ENCODE measurements around the gene ALDH18A1. TPM values are rescaled to one million over a fixed set of nuclear protein-coding genes. Genes with fewer than 3 reads are reported as not detected.

The ALDH18A1 gene
- total RNA-seq, 1 donor from 2014 or later: 121 TPM

GRCh38 chr10:95604630-95605029 is 51.9 kb downstream of the ALDH18A1 start:
- DNase-seq (ENCODE audit: low read depth): no peak
- Histone ChIP-seq H3K36me3 (ENCODE audit: insufficient read depth, low read length) (peaks cover 27% of the 10 kb centered on the region), H3K79me2 (ENCODE audit: insufficient read depth, low read length) (no peaks in the 10 kb centered on the region), H2AFZ (ENCODE audit: low read depth, low read length) (no peak overlapping the region), H3K27me3 (ENCODE audit: insufficient read depth, low read length) (no peaks in the 10 kb centered on the region), H4K20me1 (ENCODE audit: insufficient read depth, low read length) (peaks cover 23% of the 10 kb centered on the region), H3K4me3 (ENCODE audit: insufficient read depth, low read depth, low read length) (no peak overlapping the region), H3K9me3 (ENCODE audit: insufficient read depth, low read depth, low read length) (no peaks in the 10 kb centered on the region), H3K27ac (ENCODE audit: low read depth, low read length) (no peak overlapping the region), H3K4me2 (ENCODE audit: low read length) (no peak overlapping the region), H3K4me1 (ENCODE audit: insufficient read depth, low read length) (no peaks in the 10 kb centered on the region), H3K9ac (ENCODE audit: low read length) (no peak overlapping the region)
- Mint-ChIP-seq H3K27ac (ENCODE audit: unreplicated experiment) (peak overlapping the region; percentile 16), H3K36me3 (ENCODE audit: low read depth, unreplicated experiment) (peaks cover 26% of the 10 kb centered on the region), H3K27me3 (ENCODE audit: low read depth, unreplicated experiment) (no peaks in the 10 kb centered on the region), H3K4me1 (ENCODE audit: low read depth, unreplicated experiment) (peaks cover 8% of the 10 kb centered on the region), H3K9me3 (ENCODE audit: unreplicated experiment) (no peaks in the 10 kb centered on the region), H3K4me3 (ENCODE audit: unreplicated experiment) (no peak overlapping the region)
- no peak for FAIRE-seq
- TF ChIP-seq, protein P1, sequence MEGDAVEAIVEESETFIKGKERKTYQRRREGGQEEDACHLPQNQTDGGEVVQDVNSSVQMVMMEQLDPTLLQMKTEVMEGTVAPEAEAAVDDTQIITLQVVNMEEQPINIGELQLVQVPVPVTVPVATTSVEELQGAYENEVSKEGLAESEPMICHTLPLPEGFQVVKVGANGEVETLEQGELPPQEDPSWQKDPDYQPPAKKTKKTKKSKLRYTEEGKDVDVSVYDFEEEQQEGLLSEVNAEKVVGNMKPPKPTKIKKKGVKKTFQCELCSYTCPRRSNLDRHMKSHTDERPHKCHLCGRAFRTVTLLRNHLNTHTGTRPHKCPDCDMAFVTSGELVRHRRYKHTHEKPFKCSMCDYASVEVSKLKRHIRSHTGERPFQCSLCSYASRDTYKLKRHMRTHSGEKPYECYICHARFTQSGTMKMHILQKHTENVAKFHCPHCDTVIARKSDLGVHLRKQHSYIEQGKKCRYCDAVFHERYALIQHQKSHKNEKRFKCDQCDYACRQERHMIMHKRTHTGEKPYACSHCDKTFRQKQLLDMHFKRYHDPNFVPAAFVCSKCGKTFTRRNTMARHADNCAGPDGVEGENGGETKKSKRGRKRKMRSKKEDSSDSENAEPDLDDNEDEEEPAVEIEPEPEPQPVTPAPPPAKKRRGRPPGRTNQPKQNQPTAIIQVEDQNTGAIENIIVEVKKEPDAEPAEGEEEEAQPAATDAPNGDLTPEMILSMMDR (IDR thresholded peaks at IDR 0.05; ENCODE audit: insufficient read depth, low read depth, low read length): no peak
- no peak for TF ChIP-seq EZH2 (IDR thresholded peaks at IDR 0.05; ENCODE audit: insufficient read depth, low read length)

DNA sequence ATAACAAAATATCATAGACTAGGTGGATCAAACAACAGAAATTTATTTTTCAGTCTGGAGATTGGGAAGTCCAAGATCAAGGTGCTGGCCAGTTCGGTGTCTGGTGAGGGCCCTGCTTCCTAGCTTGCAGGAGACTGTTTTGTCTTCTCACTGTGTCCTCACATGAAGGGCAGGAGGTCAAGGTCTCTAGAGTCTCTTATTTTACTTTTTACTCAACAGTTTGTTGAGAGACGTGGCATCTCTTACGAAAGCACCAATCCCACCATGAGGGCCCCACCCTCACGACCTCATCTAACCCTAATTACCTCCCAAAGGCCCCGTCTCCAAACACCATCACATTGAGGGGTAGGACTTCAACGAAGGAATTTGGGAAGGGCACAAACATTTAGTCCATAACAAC is 54.1 kb downstream of the ALDH18A1 start:
- Mint-ChIP-seq H3K27me3 (ENCODE audit: low read depth, unreplicated experiment) (no peaks in the 10 kb centered on the region), H3K4me1 (ENCODE audit: low read depth, unreplicated experiment) (peaks cover 8% of the 10 kb centered on the region), H3K27ac (ENCODE audit: unreplicated experiment) (no peak overlapping the region), H3K36me3 (ENCODE audit: low read depth, unreplicated experiment) (peaks cover 15% of the 10 kb centered on the region), H3K9me3 (ENCODE audit: unreplicated experiment) (no peaks in the 10 kb centered on the region), H3K4me3 (ENCODE audit: unreplicated experiment) (no peak overlapping the region)
- peaks cover 11% of the 10 kb centered on the region for H3K36me3 ChIP-seq (ENCODE audit: insufficient read depth, low read length)
- H3K9ac ChIP-seq (ENCODE audit: low read length): no peak overlapping the region
- H3K79me2 ChIP-seq (ENCODE audit: insufficient read depth, low read length): no peaks in the 10 kb centered on the region
- H3K9me3 ChIP-seq (ENCODE audit: insufficient read depth, low read depth, low read length): no peaks in the 10 kb centered on the region
- no peak overlapping the region for H3K4me3 ChIP-seq (ENCODE audit: insufficient read depth, low read depth, low read length)
- H3K4me2 ChIP-seq (ENCODE audit: low read length): no peak overlapping the region
- no peak overlapping the region for H3K27ac ChIP-seq (ENCODE audit: low read depth, low read length)
- H3K27me3 ChIP-seq (ENCODE audit: insufficient read depth, low read length): no peaks in the 10 kb centered on the region
- FAIRE-seq (no peak), DNase-seq (ENCODE audit: low read depth) (no peak)
- peaks cover 17% of the 10 kb centered on the region for H4K20me1 ChIP-seq (ENCODE audit: insufficient read depth, low read length)
- no peak overlapping the region for H2AFZ ChIP-seq (ENCODE audit: low read depth, low read length)
- TF ChIP-seq, protein P1 (IDR thresholded peaks at IDR 0.05; ENCODE audit: insufficient read depth, low read depth, low read length): no peak
- TF ChIP-seq EZH2 (IDR thresholded peaks at IDR 0.05; ENCODE audit: insufficient read depth, low read length): no peak
- no peaks in the 10 kb centered on the region for H3K4me1 ChIP-seq (ENCODE audit: insufficient read depth, low read length)

- Histone ChIP-seq H3K9me3 (ENCODE audit: insufficient read depth, low read depth, low read length) (no peaks in the 10 kb centered on the region), H3K27me3 (ENCODE audit: insufficient read depth, low read length) (peaks cover 2% of the 10 kb centered on the region), H3K9ac (ENCODE audit: low read length) (no peak overlapping the region), H3K79me2 (ENCODE audit: insufficient read depth, low read length) (no peaks in the 10 kb centered on the region), H4K20me1 (ENCODE audit: insufficient read depth, low read length) (peaks cover 7% of the 10 kb centered on the region), H3K4me3 (ENCODE audit: insufficient read depth, low read depth, low read length) (no peak overlapping the region), H2AFZ (ENCODE audit: low read depth, low read length) (no peak overlapping the region), H3K4me1 (ENCODE audit: insufficient read depth, low read length) (no peaks in the 10 kb centered on the region), H3K36me3 (ENCODE audit: insufficient read depth, low read length) (peaks cover 10% of the 10 kb centered on the region), H3K27ac (ENCODE audit: low read depth, low read length) (no peak overlapping the region), H3K4me2 (ENCODE audit: low read length) (no peak overlapping the region)
- no peak overlapping the region for H3K4me3 Mint-ChIP-seq (ENCODE audit: unreplicated experiment)
- no peak overlapping the region for H3K27ac Mint-ChIP-seq (ENCODE audit: unreplicated experiment)
- TF ChIP-seq EZH2 (IDR thresholded peaks at IDR 0.05; ENCODE audit: insufficient read depth, low read length): no peak
- TF ChIP-seq, protein P1 (IDR thresholded peaks at IDR 0.05; ENCODE audit: insufficient read depth, low read depth, low read length): peak; percentile 97
- peaks cover 2% of the 10 kb centered on the region for H3K9me3 Mint-ChIP-seq (ENCODE audit: unreplicated experiment)
- DNase-seq (ENCODE audit: low read depth): peak; percentile 70
- H3K27me3 Mint-ChIP-seq (ENCODE audit: low read depth, unreplicated experiment): no peaks in the 10 kb centered on the region
- peak; percentile 94 for FAIRE-seq
- peaks cover 8% of the 10 kb centered on the region for H3K4me1 Mint-ChIP-seq (ENCODE audit: low read depth, unreplicated experiment)
- H3K36me3 Mint-ChIP-seq (ENCODE audit: low read depth, unreplicated experiment): peaks cover 8% of the 10 kb centered on the region
Observed at GRCh38 chr10:95601116-95601719, 55.3 kb downstream of the ALDH18A1 start.

Measured in astrocyte (in vitro differentiated cells and primary cell).